HPDE6-E6E7 (cell line): ENCODE data around the gene TBC1D7.

ENCODE experiments used
- DNase-seq: peaks from one replicate; pipeline ENCODE4 v3.0.0; 2011; ENCODE audit warnings: missing footprints; ENCODE audit errors: extremely low spot score

Gene TBC1D7

DNA sequence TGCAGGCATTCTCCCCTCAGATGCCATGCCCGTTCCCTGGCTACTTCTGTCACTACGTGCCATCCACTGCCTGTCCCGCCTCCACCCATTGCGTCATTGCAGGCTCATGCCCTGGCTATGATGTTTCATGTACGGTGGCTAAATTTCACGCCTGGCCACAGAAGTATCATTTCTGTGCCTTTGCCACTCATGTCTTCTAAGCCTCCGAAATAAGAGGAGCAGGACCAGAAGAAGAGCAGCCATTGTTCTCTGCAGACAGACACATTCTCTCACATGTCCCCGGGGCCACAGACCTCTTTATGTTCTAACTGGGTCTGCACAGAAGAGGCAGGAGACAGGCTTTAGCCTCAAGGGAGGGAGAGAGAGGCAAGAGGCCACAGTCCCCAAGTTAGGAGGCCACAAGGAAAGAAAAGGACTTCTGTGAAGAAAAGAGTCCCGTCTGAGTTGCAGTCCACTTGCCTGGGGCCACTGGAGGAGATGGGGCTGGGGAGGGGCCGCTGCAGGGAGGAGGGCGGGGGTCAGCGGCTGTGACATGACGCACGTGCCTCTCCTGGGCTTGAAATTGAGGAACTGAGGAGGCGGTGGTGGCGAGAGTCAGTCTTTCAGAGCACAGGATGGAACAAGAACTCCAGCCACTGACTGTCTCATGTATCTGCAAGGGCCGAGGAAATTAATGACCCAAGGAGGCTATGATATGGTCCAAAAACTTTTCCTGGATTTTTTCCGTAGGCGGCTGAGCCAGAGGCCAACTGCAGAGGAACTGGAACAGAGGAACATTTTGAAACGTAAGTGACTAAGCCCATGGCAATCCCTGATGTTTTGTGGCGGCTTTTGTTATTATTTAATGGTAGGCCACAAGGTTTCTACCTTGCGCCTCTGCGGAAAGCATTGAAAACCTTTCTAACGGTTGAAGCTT, 55.9 kb downstream of the TBC1D7 start:
- DNase-seq, result no peak

DNA sequence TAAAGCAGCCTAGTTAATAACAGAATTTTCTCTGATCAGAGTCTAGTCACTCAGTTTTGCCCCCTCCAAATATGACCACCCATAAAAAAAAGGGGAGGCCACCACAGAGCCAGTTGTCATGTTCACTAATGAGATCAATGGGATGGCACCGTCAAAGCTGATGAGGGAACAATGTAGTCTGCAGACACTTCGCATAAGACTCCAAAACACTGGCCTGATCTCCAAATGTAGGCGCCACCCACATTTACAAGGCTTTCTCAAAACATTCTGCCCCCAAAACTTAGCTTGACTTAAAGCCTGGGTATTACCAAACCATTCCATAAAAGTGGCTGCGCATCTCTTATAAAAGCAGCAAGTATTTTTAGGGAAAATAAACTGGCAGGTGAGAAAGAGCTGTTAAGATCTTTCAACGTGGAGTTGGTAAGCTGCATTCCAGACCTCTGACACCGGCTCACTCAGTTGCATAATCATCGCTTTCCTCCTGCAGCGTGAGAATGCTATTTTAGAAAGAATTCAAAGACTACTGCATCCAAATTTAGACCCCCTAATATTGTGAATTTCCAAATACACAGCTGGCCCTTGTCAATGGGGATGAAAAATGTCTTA, 59.3 kb downstream of the TBC1D7 start:
- DNase-seq, result peak; percentile 54

DNA sequence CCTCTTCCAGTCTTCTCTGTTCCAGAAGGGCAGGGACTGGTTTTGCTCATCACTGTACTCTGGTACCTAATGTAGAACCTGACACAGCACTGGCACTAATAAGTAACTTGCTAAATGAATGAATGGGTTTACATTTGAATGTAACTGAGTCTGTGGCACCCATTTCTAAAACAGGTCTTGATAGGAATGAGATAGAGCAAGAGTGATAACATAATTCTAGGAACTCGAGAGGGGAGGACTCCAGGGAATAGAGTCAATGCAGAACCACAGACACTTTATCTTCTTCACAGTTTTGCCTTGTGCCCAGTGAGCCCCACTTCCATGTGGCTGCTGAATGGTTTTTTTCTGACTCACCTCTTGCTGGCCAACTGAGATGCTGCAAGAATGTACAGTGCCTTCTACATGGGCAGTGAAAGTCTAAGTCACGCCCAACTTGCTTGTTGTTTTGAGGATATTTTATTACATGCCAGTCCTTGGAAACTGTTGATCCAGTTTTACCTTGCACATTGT, 61.1 kb downstream of the TBC1D7 start:
- no peak for DNase-seq

DNA sequence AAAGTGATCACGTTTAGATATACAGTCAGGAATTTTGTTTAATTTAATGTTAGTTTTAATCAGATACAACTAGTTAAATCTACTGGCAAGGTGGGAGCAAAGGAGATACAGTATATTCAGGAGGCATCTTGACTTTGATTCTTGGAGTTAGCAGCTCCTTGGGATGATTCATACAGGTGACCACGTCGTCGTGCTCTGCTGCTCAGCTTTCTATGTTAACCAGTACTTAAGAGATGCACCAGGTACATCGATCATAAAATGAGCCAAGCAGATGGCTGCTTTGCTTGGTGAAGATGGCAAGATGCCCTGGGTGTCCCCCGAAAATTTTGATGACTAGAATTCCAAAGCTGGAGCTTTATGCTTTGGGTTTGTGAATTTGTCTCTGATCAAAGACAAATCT, 64.7 kb downstream of the TBC1D7 start:
- DNase-seq, result no peak

DNA sequence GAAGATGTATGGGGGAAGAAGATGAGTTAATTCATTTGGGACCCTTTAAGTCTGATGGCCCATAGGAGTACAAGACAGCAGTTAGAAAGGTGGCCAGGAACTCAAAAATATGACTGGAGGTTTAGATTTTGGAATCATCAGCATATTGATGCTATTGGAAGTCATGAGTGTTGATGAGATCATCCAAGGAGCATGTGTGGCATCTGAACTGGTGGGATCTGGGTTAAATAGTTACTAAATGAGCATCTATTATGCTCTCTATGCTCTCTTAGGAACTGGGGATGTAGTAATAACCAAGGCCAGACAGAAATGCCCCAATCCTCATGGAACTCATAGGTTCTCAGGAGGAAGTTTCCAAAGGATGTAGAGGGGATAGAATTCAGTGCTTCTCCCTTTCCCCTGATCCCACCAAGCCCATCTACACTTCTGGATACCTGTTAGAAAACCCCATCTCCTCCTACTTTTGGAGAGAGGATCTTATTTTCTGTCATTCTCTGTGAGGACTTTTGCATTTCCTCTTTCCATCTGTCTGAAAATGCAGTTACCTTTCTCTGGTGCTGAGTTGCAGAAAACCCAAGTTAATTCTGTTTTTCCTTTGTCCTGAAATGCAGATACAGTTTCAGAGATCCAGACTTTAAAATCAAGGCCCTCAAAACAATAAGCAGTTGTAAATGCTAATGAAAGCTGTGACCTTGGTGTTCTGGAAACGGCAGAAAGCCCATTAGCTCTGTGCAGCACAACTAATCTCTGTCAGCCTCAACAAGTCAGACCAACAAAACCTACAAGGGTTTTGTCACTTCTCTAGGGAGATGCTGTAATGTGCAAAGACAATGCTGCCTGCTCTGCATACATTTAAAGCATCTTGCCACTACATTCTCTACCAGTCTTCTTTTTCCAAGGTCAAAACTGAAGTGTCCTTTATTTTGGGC, 65.8 kb downstream of the TBC1D7 start:
- no peak for DNase-seq

DNA sequence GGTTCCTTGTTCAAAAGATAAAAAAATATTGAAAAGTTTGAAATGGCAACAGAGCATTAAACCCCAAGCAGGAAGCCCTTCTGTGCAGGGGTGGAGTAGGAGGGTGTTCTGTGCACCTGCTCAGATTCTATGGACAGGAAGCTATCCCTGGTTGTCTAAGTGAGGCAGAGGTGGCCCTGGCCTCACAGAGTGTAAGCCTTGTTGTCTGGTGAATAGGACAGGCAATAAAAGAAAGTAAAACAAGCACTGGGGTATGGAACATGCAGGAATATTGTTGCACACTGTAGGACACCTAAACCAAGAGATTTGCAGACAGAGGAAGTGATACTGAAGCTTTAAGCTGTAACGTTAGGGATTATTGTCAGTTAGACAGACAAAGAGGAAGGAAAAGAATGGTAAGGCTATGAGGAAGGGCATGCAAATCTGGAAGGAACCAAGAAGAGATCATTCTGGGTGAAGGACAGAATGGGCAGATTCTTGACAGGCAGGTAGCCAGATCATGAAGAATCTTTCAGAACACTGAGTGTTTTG, 66.8 kb downstream of the TBC1D7 start:
- no peak for DNase-seq

DNA sequence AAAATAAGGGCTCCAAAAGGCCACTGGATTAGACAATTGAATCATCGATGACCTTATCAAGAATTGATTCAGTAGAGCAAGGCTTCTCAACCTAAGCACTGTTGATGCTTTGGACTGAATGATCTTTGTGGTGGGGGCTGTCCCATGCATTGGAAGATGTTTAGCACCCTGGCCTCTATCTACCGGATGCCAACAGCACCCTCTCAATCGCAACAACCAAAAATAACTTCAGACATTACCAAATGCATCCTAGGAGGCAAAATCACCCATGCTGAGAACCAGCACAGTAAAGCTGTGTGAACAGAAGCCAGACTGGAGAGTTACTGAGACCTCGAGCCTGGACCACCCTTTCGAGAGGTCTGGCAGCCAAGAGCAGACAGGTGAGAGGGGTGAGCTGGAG, 67.5 kb downstream of the TBC1D7 start:
- DNase-seq, result no peak

DNA sequence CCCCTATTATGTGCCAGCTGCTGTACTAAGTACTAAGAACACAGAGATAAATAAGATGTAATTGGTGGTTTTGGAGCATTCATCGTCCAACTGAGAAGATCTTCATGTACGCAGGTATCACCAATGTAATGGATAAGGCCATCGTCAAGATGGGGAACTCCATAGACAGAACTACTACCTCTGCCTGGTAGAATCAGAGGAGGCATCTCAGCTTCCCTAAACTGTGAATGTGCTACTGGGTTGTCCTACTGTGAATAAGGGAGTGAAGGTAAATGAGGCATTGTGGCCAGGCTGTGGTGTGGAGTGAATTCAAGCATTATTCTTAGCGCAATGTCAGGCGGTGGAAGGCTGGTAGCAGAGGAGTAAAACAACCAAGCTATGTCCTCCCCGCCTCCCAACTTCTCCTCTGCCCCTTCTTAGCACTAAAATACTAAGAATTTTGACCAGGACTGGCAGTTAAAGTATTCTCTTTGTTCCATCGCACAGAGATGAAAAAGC, 68.2 kb downstream of the TBC1D7 start:
- no peak for DNase-seq

DNA sequence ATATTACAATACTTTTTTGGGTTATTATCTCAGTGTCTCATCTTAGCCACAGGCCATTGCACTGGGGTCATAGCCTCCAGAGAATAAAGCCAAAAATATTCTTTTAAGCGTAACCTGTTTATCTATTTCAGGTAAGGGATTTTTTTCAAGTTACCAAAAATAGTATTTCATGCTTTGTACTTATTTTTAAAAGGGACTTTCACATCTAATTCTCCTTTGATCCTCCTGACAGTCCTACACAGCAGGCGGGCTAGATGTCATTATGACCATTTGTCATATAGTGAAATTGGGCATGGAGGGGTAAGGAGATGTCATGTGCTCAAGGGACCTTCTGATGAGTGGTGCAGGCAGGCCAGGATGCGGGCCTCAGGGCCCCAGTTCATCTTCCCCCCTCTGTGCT, 68.9 kb downstream of the TBC1D7 start:
- no peak for DNase-seq

DNA sequence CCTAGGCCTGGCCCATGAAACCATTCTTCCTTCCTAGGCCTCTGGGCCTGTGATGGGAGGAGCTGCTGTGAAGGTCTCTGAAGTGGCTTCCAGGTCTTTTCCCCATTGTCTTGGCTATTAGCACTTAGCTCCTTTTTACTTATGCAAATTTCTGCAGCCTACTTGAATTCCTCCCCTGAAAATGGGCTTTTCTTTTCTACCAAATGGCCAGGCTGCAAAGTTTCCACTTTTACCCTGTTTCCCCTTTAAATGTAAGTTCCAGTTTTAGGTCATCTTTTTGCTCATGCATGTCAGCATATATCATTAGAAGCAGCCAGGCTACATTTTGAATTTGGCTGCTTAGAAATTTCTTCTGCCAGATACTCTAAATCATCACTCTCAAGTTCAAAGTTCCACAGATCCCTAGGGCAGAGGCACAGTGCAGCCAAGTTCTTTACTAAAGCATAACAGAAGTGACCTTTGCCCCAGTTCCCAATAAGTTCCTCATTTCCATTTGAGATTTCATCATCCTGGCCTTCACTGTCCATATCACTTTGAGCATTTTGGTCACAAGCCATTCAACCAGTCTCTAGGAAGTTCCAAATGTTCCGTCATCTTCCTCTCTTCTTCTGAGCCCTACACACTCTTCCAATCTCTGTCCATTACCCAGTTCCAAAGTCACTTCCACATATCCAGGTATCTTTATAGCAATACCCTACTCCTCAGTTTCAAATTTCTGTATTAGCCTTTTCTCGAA, 71.9 kb downstream of the TBC1D7 start:
- no peak for DNase-seq
